Activated B cell treated with CpG ODN at 0.5 μM for 24 hours (primary cell): ENCODE data around the gene ABCE1. TPM values are rescaled to one million over a fixed set of nuclear protein-coding genes. Genes with fewer than 3 reads are reported as not detected.

ENCODE experiments used
- ATAC-seq: fragments of 200-7000 bp; cut with Tn5 transposase; one replicate; pipeline ENCODE4 v1.10.0; 2021; ENCODE audit warnings: low read depth, mild to moderate bottlenecking, moderate library complexity
- CTCF ChIA-PET: fragments of 350-600 bp; sonication (Branson Sonifier 250); formaldehyde crosslinking; loops from one replicate; lab custom pipeline; 2021; ENCODE audit warnings: antibody characterized with exemption; lab: Charles Lee
- POLR2A ChIA-PET: fragments of 350-600 bp; sonication (Branson Sonifier 250); formaldehyde crosslinking; loops from one replicate; lab custom pipeline; 2021; ENCODE audit warnings: antibody characterized with exemption; lab: Charles Lee
- DNase-seq: peaks from one replicate; pipeline ENCODE4 v3.0.0; 2022
- H3K27ac Mint-ChIP-seq: one replicate; pipeline ENCODE4 v1.8.0; 2020; ENCODE audit warnings: mixed read lengths
- H3K27me3 Mint-ChIP-seq: one replicate; pipeline ENCODE4 v1.8.0; 2021; ENCODE audit warnings: mixed read lengths
- H3K36me3 Mint-ChIP-seq: one replicate; pipeline ENCODE4 v1.8.0; 2021; ENCODE audit warnings: low read depth, mixed read lengths
- H3K4me1 Mint-ChIP-seq: one replicate; pipeline ENCODE4 v1.8.0; 2021; ENCODE audit warnings: mixed read lengths
- H3K4me3 Mint-ChIP-seq: one replicate; pipeline ENCODE4 v1.8.0; 2020; ENCODE audit warnings: mild to moderate bottlenecking, mixed read lengths
- H3K9me3 Mint-ChIP-seq: one replicate; pipeline ENCODE4 v1.8.0; 2020; ENCODE audit warnings: mixed read lengths
- CTCF ChIP-seq: fragments of 200-600 bp; IDR thresholded peaks from one replicate; pipeline ENCODE4 v1.8.0; 2022; ENCODE audit warnings: antibody characterized with exemption, mild to moderate bottlenecking
- intact Hi-C: fragments of 100-400 bp; cut with micrococcal nuclease; formaldehyde crosslinking; loops from one replicate; pipeline ENCODE4 v1.15.1; 2024
- total RNA-seq: library from RNA; stranded (reverse); gene quantifications from 2 replicates; pipeline ENCODE4 v1.2.3, GENCODE V29; 2022

Gene ABCE1
- total RNA-seq, 1 donor from 2014 or later: 81.6 TPM

- Mint-ChIP-seq H3K4me3 (no peak overlapping the region), H3K27me3 (no peaks in the 10 kb centered on the region)
- ATAC-seq: no peak
Observed at GRCh38 chr4:145056325-145057130, 41.6 kb upstream of the ABCE1 start.

GRCh38 chr4:145058256-145058655, 39.9 kb upstream of the ABCE1 start:
- ATAC-seq: no peak

More at GRCh38 chr4:145056325-145057130, 41.6 kb upstream of the ABCE1 start:
- ChIA-PET POLR2A (no interaction called here), CTCF (no interaction called here)
- H3K27ac Mint-ChIP-seq: no peak overlapping the region
- H3K9me3 Mint-ChIP-seq: no peaks in the 10 kb centered on the region
- no peak for DNase-seq
- peaks cover 8% of the 10 kb centered on the region for H3K36me3 Mint-ChIP-seq
- no peak for TF ChIP-seq CTCF
- no peaks in the 10 kb centered on the region for H3K4me1 Mint-ChIP-seq
- intact Hi-C loops: no loop called here

GRCh38 chr4:145061318-145061920, 36.7 kb upstream of the ABCE1 start:
- CTCF ChIA-PET: interaction anchor here (0.7 to 2.3 kb wide), 3 partner anchors 448 to 887 kb away, joined by 3 to 10 read pairs (median 4); no protein-coding TSS in a partner anchor
- intact Hi-C loops: loop anchor here (1.0 to 2.0 kb wide), 3 partner anchors 274 to 887 kb away; no protein-coding TSS in a partner anchor
- no peak overlapping the region for H3K27ac Mint-ChIP-seq

More at GRCh38 chr4:145058256-145058655, 39.9 kb upstream of the ABCE1 start:
- ChIA-PET POLR2A (no interaction called here), CTCF (interaction anchor here (1.0 kb wide), 1 partner anchor 886 kb away, joined by 3 read pairs; no protein-coding TSS in a partner anchor)
- no peak for DNase-seq
- no peak overlapping the region for H3K27ac Mint-ChIP-seq
- no peaks in the 10 kb centered on the region for H3K4me1 Mint-ChIP-seq
- peaks cover 14% of the 10 kb centered on the region for H3K36me3 Mint-ChIP-seq
- no peak overlapping the region for H3K4me3 Mint-ChIP-seq
- no peak for TF ChIP-seq CTCF
- H3K27me3 Mint-ChIP-seq: no peaks in the 10 kb centered on the region
- intact Hi-C loops: no loop called here
- H3K9me3 Mint-ChIP-seq: no peaks in the 10 kb centered on the region

GRCh38 chr4:145066063-145066501, 32.0 kb upstream of the ABCE1 start:
- Mint-ChIP-seq H3K4me3 (no peak overlapping the region), H3K9me3 (no peaks in the 10 kb centered on the region), H3K36me3 (peaks cover 36% of the 10 kb centered on the region), H3K4me1 (no peaks in the 10 kb centered on the region), H3K27me3 (no peaks in the 10 kb centered on the region), H3K27ac (no peak overlapping the region)
- ChIA-PET CTCF (no interaction called here), POLR2A (no interaction called here)
- ATAC-seq (no peak), DNase-seq (no peak)
- intact Hi-C loops: no loop called here
- TF ChIP-seq CTCF: no peak

More at GRCh38 chr4:145061318-145061920, 36.7 kb upstream of the ABCE1 start:
- Mint-ChIP-seq H3K27me3 (no peaks in the 10 kb centered on the region), H3K9me3 (no peaks in the 10 kb centered on the region), H3K4me1 (no peaks in the 10 kb centered on the region), H3K36me3 (peaks cover 17% of the 10 kb centered on the region), H3K4me3 (no peak overlapping the region)
- no peak for DNase-seq
- POLR2A ChIA-PET: no interaction called here
- ATAC-seq: no peak
- no peak for TF ChIP-seq CTCF

- ATAC-seq (no peak), DNase-seq (no peak)
- no peaks in the 10 kb centered on the region for H3K9me3 Mint-ChIP-seq
- peaks cover 21% of the 10 kb centered on the region for H3K36me3 Mint-ChIP-seq
- POLR2A ChIA-PET: no interaction called here
- CTCF ChIA-PET: no interaction called here
- H3K27me3 Mint-ChIP-seq: no peaks in the 10 kb centered on the region
- intact Hi-C loops: no loop called here
- H3K4me3 Mint-ChIP-seq: no peak overlapping the region
- no peak for TF ChIP-seq CTCF
- H3K27ac Mint-ChIP-seq: no peak overlapping the region
- H3K4me1 Mint-ChIP-seq: no peaks in the 10 kb centered on the region
Observed at GRCh38 chr4:145069361-145069760, 28.8 kb upstream of the ABCE1 start.
